NCI-H2227 treated with DMSO at 0.1 percent for 48 hours (cell line): ENCODE results near the gene PTPRA.

ENCODE experiments used
- DNase-seq: peaks from one replicate; lab custom pipeline; 2025; lab: John Stamatoyannopoulos, UW

Gene PTPRA

DNA sequence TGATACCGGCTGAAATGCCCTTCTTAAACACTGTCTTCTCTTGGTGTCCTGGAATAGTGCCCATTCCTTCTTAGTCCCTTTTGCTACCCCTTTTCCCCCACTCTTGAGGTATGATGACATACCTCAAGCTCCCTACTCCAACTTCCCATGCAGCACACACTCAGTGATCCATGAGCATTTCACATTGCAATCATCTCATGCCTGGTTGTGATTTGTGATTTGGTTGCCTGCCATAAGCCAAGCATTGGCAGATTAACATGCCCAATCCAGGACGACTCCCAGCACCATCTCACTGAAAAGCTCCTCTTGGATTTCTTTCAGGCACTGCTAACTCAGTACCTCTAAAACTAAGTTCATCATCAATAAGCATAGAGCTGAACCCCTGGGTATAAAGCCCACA lies 14.7 kb upstream of the PTPRA start:
- DNase-seq, result no peak

DNA sequence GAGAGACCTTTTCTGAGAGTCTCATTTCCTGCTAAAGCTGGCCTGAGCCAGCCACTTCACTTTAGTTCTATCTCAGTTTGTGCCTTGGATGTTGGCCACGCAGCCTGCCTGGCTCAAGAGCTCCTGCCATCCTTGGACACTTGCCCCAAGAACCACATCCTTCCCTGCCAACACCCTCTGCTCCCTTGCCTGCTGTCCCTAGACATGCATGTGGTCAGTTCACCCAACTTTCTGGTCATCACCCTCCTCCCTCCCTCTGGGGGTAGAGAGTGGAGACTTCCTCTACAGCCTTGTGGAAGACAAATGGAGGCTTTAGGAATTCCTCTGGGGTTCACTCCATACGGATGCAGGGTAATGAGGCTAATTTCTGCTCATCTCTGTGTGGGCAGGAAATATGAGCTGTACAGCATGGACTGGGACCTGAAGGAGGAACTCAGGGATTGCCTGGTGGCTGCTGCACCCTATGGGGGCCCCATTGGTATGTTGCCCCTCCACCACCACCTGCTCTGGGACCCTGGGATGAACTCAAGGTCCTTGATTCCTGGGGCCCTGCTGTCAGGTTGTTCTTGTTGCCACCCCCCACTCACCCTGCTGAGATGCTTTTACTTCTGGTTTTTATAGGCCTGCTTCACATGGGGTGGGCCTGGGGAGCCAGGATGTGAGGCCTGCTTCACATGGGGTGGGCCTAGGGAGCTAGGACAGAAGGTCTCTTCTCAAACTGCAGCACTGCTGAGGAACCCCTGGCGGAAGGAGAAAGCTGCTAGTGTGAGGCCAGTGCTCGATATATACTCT lies 13.8 kb upstream of the PTPRA start:
- DNase-seq, result no peak

DNA sequence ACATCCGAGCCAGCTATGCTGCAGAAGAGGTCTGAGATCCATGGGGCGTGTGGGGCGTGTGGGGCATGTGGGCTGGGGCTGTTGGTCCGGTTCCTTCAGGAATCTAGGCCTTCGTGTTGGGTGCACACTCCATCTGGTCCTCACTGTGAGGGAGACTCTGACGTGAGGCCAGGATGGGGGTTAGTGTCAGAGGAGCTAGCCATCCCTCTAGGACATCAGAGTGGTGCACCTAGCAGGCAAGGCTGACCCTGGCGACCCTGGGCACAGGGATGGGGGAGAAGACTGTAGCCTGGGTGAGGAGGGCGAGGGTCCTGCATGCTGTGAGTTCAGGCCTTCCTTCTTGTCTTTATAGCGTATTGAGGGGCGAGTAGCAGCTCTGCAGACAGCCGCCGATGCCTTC lies 8.7 kb upstream of the PTPRA start:
- no peak for DNase-seq

DNA sequence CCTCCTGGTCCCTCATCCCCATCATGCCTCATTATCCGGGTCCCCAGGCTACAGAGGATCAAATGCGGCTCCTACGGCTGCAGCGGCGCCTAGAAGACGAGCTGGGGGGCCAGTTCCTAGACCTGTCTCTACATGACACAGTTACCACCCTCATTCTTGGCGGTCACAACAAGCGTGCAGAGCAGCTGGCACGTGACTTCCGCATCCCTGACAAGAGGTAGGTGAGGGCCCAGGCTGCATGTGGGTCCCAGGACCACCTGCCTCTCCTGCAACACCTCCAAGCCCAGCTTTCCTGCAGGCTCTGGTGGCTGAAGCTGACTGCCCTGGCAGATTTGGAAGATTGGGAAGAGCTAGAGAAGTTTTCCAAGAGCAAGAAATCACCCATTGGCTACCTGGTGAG lies 8.2 kb upstream of the PTPRA start:
- no peak for DNase-seq

DNA sequence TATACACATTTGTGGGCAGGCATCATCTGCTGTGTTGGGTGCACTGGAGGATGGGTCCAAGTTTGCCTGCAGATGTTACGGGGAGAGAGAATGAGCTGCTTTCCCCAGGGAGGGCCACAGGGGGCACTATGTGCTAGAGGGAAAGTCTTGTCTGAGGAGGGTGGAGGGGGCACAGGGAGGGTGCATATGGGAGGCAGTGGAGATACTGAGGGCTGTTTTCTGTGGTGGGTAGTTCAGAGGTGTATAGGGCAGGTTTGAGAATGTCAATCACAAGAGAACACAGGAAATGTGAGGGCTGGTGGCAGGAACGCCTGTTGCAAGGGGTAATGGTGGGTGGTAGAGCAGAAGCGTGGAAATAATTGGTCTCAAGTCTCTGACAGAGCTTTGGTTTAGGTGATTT lies 7.7 kb upstream of the PTPRA start:
- DNase-seq, result no peak

DNA sequence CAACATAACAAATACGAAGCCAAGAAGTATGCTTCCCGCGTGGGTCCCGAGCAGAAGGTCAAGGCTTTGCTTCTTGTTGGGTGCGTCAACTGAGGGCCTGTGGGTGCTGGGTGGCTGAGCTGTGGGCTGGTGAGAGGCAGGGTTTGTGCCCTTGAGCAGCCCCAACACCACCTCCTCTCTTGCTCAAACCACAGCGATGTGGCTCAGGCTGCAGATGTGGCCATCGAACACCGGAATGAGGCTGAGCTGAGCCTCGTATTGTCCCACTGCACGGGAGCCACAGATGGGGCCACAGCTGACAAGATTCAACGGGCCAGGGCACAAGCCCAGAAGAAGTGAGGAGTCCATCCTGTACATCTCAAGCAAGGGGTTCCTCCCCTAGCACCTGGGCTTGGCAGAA lies 7.0 kb upstream of the PTPRA start:
- no peak for DNase-seq

DNA sequence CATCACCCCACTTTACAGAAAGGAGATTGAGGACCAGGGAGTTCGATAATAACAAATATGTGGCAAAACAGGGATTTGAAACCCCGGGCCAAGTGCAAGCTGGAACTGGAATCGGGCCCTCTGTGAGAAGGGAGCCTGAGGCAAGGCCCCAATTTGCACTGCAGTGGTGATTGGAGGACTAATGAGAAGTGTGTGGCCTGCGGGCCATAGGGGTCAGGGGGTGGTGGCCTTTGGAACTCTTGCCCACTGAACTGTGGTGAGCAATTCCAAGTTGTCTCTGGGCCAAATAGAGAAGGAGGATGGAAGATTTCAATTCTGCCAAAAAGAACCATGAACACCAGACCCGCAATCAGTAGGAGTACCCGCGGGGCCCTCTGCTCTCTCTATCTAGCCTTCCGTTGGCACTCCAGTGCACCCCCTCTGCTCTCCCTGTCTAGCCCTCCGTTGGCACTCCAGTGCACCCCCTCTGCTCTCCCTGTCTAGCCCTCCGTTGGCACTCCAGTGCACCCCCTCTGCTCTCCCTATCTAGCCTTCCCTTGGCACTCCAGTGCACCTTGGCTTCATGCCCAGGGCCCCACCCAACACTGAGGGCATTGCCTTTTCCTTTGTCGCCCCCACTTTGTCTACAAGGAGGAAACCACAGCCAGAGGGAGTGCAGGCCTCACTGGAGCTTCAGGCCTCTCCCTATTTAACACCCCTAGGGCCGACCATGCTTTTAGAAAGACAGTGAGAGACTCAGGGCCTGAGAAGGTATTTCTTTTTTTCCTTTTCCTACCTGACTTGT lies 6.0 kb upstream of the PTPRA start:
- DNase-seq, result no peak

DNA sequence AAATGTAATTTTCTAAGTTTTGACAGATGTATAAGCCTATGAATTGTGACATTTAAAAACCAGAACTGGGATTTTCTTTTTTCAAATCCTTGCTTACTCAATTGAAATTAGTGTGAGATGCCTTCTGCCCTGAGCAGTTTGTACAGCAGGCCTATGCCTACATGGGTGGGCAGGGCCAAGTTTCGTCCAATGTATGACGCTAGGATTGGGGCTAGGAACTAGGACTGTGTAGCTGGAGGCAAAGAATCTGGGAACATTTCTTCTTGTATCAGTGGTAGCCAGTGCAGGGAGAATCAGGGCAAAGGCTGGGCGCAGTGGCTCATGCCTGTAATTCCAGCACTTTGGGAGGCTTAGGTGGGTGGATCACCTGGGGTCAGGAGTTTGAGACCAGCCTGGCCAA lies 3.9 kb upstream of the PTPRA start:
- DNase-seq, result no peak

DNA sequence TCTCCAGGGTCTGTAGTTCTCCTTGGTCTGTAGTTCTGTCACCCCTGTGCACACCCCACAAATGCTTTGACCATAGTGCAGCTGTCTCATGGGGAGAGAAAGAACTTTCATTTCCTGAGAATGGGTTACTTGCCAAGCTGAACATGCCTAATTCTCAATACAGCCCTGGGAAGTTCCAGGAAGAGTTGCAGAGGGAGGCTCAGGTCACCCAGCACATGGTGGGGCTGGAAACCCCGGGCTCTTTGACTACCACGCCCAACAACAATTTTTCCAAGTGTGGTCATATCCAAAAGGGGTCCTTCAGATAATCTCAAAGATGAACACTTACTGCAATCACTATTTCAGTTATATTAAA lies 2.2 kb upstream of the PTPRA start:
- DNase-seq, result no peak

DNA sequence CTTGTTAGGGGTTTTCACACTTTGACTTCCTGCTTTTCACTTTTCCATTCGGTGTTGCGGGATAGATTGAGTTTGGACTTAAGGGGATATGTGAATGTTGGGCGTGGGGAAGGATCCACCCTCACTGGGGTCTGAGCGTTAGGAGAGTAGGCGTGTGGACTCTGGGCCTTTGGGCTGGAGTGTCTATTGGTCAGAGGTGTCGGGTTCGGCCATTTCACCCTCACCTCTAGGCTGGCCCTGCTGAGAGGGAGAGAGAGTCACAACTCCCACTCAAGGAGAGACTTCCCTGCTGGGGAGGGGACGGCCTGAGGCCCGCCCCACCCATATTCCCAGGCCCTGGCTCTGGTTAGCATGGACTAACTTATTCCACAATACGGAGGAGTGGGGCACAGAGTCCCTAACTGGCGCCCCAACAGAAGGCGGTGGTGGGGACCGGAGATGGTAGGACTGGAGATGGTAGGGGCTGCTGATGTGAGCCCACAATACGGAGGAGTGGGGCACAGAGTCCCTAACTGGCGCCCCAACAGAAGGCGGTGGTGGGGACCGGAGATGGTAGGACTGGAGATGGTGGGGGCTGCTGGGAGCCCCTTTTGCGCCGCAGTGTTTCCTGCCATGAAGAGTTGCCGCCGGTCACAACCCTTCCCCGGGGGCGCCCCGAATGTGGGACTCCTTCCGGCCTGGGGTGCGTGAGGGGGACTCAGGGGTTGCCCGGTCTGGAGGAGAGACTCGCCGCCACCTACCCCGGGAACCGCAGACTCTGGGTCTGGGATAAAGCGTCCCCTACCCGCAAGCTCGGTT lies 1.4 kb upstream of the PTPRA start:
- DNase-seq, result no peak

DNA sequence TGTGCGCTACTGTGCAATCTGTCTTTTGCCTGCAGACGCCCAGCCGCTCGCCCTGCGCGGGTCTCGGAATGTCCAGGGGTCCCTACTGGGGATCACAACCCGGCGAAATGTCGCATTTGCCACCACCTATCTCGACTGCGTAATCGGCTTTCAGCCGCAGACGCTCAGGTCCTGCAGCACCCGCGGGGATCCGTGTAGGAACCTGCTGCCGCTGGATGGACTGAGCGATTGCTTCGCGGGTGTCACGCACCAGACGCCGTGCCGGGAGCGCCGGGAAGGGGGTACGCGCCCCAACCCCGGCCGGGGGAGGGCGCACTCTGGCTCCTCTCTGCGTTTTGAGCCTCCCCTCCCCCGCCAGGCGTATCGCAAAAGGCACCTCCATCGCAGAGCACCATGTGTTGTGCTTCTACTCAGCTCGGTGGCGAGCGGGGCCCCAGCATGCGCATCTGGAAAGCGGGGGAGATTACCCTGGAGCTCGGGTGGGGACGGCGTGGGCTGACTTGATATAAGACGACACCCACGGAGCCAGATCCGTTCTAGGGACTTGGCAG lies 747 bp upstream of the PTPRA start:
- DNase-seq, result peak; percentile 63

DNA sequence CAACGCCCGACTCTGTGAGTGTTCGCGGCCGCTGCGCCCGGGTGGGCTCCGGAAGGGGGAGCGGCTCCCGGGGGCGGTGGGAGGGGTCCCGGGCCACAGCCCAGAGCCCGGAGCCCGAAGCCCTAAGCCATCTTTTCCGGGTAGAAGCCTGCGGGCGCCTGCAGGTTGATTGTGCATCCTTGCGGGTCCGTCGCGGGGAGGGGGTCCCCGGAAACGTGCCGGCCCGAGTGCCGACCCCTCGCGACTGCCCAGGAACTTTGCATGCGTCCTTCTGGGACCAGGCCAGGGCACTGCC lies 413 bp downstream of the PTPRA start:
- DNase-seq, result peak; percentile 56

DNA sequence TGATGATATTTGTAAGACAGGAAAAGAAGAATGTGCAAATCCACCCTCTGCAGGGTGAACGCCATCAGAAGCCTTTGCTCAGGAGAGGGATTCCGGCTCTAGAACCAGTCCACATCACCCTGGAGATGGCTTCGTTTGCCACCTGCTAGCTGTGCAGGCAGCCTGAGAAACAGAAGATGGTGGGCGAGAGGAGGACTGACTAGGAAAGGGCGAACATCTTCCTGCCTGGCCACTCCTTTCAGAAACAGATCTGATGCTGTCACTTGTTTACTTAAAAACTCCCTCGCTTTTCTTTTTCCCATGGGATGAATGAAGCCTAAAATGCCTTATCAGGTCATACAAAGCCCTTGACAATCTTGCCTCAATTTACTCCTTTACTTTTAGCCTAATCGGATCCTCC lies 1.2 kb downstream of the PTPRA start:
- peak; percentile 32 for DNase-seq

DNA sequence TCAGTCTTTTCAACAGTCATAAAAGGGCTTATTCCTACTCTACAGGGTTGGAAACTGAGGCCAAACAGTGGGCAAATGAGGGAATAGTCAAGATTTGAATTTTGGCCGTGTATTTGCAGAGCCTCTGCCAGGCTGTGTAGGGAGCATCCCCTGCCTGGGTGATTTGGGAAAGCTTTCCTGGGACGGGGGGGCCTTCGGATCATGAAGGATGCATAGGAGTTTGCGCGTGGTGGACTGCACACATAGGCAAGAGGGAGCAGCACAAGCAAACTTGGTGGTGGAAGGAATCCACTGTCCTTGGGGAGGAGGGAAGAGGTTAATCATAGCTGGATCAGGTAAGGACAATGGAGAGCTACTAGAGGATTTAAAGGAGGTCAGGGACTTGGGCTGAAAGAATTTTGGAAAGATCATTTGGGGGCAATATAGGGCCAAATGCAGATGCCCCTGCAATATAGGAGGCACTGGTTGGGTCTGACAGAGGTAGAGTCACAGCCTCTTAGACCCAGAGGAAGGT lies 2.5 kb downstream of the PTPRA start:
- DNase-seq, result no peak

DNA sequence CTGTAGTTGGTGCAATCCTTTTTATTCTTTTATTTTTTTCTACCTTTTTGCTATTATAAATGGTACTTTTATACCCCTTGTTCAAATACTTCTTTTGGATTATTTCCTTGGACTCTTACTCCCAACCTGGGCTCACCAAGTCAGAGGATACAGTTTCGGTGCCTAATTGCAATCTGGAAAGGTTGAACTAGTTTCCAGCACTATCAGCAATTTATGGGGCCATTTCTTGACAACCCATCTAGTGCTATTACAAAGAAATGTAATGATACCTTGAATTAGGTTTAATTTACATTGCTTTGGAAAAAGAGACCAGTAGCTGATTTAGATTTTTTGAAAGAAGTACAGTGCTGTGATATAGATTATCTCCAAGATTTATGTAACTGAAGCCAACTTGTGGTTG lies 5.2 kb downstream of the PTPRA start:
- no peak for DNase-seq

DNA sequence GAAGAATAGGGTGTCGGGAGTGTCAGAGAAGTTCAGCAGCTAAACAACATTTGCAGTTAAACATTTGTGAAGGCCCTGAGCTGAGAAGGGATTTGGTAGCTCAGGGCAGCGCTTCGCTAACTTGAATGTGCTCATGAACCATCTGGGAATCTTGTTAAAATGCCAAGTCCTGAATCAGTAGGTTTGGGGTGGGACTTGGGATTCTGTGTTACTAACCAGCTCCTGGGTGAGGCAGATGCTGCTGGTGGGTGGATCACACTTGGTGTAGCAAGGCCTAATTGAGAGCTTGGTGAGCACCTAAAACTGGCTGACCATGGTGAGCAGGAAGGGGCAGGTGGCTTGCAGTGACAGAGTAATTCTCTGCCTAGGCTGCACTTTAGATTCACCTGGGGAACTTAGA lies 5.9 kb downstream of the PTPRA start:
- DNase-seq, result no peak

DNA sequence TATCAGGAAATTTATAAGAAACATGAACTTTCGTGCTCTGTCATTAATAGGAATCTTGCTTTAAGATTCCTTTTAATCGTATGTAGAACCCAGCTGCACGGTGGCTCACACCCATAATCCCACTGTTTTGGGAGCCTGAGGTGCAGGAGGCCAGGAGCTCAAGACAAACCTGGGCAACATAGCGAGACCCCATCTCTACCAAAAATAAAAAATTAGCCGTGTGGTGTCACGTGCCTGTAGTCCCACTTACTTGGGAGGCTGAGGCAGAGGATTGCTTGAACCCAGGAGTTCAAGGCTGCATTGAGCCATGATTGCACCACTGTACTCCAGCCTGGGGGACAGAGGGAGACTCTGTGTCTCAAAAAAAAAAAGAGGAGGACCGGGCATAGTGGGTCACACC lies 7.4 kb downstream of the PTPRA start:
- DNase-seq, result no peak

DNA sequence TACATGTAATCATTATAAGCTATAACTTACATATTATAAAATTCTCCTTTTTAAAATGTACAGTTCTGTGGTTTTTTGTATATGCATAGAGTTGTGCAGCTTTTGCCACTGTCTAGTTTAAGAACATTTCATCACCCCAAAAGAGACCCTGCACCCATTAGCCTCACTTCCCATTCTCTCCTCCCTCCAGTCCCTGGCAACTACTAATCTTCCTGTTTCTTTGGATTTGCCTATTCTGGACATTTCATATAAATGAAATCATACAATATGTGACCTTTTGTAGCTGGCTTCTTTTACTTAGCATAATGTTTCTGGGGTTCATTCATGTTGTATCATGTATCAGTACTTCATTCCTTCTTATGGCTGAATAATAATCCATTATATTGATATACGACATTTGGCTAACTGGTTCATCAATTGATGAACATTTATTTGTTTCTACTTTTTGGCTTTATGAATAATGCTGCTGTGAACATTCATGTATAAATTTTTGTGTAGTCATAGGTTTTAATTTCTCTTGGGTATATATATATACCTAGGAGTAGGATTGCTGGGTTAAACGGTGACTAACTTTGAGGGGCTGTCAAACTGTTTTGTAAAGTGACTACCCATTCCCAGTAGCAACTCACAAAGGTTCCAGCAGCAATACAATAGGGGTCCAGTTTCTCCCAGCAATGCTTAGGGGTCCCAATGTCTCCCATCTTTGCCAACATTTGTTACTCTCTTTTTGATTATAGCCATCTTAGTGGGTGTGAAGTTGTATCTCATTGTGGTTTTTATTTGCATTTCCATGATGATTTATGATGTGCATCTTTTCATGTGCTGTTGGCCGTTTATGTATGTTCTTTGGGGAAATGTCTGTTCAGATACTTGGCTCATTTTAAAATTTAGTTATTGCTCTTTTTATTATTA lies 10.7 kb downstream of the PTPRA start:
- no peak for DNase-seq

DNA sequence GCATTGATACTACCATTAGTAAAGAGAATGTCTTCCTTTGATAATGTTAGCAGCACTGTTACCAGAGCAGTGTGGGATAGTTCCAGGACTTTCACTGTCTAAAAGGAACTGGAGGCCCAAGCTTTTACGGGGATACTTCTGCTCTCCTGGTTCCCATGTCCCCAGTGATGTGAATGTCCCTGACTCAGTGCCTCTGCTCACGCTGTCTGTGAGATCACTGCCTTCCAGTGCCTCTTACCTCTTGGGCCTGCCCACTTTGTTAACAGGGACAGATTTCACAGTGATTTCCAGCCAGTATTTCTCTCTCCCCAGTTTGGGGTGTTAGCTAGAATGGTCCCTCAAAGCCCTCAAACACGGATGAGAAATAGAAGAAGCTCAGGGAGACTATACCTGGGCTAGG lies 14.4 kb downstream of the PTPRA start:
- DNase-seq, result no peak

DNA sequence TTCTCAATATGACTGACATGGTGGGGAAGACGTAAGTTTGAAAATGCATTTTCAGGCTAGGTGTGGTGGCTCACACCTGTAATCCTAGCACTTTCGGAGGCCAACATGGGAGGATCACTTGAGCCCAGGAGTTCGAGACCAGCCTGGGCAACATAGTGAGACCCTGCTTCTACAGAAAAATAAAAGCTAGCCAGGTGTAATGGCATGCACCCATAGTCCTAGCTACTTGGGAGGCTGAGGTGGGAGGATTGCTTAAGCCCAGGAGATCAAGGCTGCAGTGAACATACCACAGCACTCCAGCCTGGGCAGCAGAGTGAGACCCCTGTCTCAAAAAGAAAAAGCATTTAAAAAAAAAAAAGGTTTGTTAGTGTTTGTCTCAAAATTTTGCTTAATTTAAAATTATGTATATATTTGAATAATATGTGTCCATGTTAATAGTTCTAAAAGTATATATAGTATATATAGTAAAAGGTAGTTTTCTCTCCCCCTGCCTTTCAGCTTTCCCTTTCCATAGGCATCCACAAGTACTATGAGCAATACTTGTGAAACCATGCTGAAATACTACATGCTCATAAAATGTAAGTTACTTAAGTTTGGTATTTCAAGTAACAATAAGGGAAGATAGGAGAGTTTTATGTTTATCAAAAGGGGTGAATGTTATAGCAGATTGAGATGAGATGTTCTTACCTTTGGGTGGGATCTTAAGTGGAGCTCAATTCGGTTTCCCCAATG lies 15.1 kb downstream of the PTPRA start:
- DNase-seq, result no peak

DNA sequence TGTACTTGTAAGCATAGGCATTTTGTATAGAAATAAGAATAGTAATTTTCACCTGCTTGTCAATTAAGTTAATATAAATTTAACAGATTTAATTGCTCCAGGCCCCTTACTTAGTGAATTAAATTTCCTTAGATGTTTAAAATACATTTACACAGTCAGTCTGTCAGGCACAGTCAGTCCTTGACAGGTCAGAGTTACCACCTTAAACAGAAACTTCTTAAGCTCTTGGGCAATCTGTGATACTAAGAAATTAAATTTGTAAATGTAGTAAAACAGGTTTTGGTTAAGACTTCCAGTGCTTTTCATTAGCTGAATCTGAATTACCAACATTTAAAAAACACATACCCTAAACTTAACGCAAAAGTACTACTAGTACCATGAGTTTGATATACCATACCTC lies 15.9 kb downstream of the PTPRA start:
- no peak for DNase-seq
